Gastroesophageal sphincter (tissue), 4 donors: ENCODE measurements around the gene BACE1. TPM values are rescaled to one million over a fixed set of nuclear protein-coding genes. Genes with fewer than 3 reads are reported as not detected.

Source experiments
- ATAC-seq: fragments of 150-250 bp; one replicate; pipeline ENCODE4 v1.9.1; 2016; ENCODE audit warnings: mild to moderate bottlenecking, moderate library complexity
- H3K27ac ChIP-seq, 4 donors: fragments of 200-600 bp; sonication (generic) in 3 of 4; 1 replicate in 3 of 4; 2 replicates in 1 of 4; pipeline ENCODE4 v1.5.1; 2016 to 2019
- H3K27me3 ChIP-seq: fragments of 200-600 bp; sonication (generic); one replicate; pipeline ENCODE4 v1.5.1; 2019
- H3K36me3 ChIP-seq, 2 donors: fragments of 200-600 bp; sonication (generic); one replicate each; pipeline ENCODE4 v1.5.1; 2019; ENCODE audit warnings: control low read depth in 1 of 2
- H3K4me1 ChIP-seq, 3 donors: fragments of 200-600 bp; sonication (generic); 1 replicate in 2 of 3; 2 replicates in 1 of 3; pipeline ENCODE4 v1.5.1; 2016 to 2019; ENCODE audit warnings: control low read depth in 2 of 3
- H3K4me3 ChIP-seq, 2 donors: fragments of 200-600 bp; sonication (generic); one replicate each; pipeline ENCODE4 v1.5.1; 2019; ENCODE audit warnings: mild to moderate bottlenecking in 1 of 2, moderate library complexity in 1 of 2
- H3K9me3 ChIP-seq, 3 donors: fragments of 200-600 bp; sonication (generic); one replicate each; pipeline ENCODE4 v1.5.1; 2017 to 2019; ENCODE audit warnings: control low read depth in 2 of 3
- EP300 ChIP-seq: sonication (generic); formaldehyde crosslinking; IDR thresholded peaks from one replicate; pipeline ENCODE4 v1.6.1; 2017; ENCODE audit warnings: antibody characterized with exemption, mild to moderate bottlenecking
- POLR2A ChIP-seq, 2 donors: fragments of 450-650 bp; IDR thresholded peaks; one replicate each; pipeline ENCODE4 v1.6.1; 2017; ENCODE audit warnings: antibody characterized with exemption in 2 of 2, mild to moderate bottlenecking in 2 of 2, moderate library complexity in 1 of 2
- POLR2AphosphoS5 ChIP-seq: sonication (generic); formaldehyde crosslinking; IDR thresholded peaks from one replicate; pipeline ENCODE4 v1.6.1; 2017; ENCODE audit warnings: antibody characterized with exemption
- WGBS, 2 donors: methylation state at CpG; one replicate each; pipeline ENCODE4 v1.1.5; 2018; ENCODE audit warnings: low coverage in 1 of 2; 5-methylcytosine and 5-hydroxymethylcytosine counted together
- total RNA-seq, 4 donors: library from RNA; depleted of rRNA; stranded (reverse); fragments of >200 nt; gene quantifications; one replicate each; pipeline ENCODE4 v1.1.0, GENCODE V29; 2016
- TF ChIP-seq, protein P1 (sequence below), 4 experiments: fragments of 200-600 bp in 2 of 4; fragments of 450-650 bp in 2 of 4; sonication (generic) in 1 of 4; IDR thresholded peaks; one replicate each; pipeline ENCODE4 v1.5.1; 2017 to 2019; ENCODE audit warnings: antibody characterized with exemption in 4 of 4, mild to moderate bottlenecking in 2 of 4, moderate library complexity in 2 of 4

Gene BACE1
- total RNA-seq, 4 donors from 2014 or later: 19.2 to 45.4 (median 22.2) TPM

GRCh38 chr11:117345039-117345438 lies 29.0 kb upstream of the BACE1 start:
- Histone ChIP-seq H3K27ac (no peak overlapping the region), H3K9me3 (no peaks in the 10 kb centered on the region), H3K36me3 (peaks cover 0 to 91% of the 10 kb centered on the region in 2 donors), H3K27me3 (no peaks in the 10 kb centered on the region), H3K4me3 (no peak overlapping the region), H3K4me1 (no peaks in the 10 kb centered on the region)
- ATAC-seq: no peak
- WGBS, 2 donors: 81 to 94% methylated on average over 2 of the region's 2 CpGs
- TF ChIP-seq POLR2A (IDR thresholded peaks at IDR 0.05): no peak
- TF ChIP-seq, protein P1, sequence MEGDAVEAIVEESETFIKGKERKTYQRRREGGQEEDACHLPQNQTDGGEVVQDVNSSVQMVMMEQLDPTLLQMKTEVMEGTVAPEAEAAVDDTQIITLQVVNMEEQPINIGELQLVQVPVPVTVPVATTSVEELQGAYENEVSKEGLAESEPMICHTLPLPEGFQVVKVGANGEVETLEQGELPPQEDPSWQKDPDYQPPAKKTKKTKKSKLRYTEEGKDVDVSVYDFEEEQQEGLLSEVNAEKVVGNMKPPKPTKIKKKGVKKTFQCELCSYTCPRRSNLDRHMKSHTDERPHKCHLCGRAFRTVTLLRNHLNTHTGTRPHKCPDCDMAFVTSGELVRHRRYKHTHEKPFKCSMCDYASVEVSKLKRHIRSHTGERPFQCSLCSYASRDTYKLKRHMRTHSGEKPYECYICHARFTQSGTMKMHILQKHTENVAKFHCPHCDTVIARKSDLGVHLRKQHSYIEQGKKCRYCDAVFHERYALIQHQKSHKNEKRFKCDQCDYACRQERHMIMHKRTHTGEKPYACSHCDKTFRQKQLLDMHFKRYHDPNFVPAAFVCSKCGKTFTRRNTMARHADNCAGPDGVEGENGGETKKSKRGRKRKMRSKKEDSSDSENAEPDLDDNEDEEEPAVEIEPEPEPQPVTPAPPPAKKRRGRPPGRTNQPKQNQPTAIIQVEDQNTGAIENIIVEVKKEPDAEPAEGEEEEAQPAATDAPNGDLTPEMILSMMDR (IDR thresholded peaks at IDR 0.05): no peak
- TF ChIP-seq POLR2AphosphoS5: no peak
- no peak for TF ChIP-seq EP300

GRCh38 chr11:117337076-117337475 lies 21.0 kb upstream of the BACE1 start:
- Histone ChIP-seq H3K27me3 (no peaks in the 10 kb centered on the region), H3K9me3 (no peaks in the 10 kb centered on the region), H3K4me3 (no peak overlapping the region), H3K4me1 (no peaks in the 10 kb centered on the region), H3K36me3 (peaks cover 0 to 78% of the 10 kb centered on the region in 2 donors), H3K27ac (no peak overlapping the region)
- WGBS, 2 donors: 98 to 100% methylated on average over 1 to 4 of the region's 4 CpGs
- TF ChIP-seq, protein P1 (IDR thresholded peaks at IDR 0.05): no peak
- no peak for TF ChIP-seq POLR2AphosphoS5
- TF ChIP-seq EP300: no peak
- TF ChIP-seq POLR2A (IDR thresholded peaks at IDR 0.05): no peak
- ATAC-seq: no peak

- H3K36me3 ChIP-seq: peaks cover 0 to 61% of the 10 kb centered on the region in 2 donors
- ATAC-seq: no peak
These were observed 19.3 kb upstream of the BACE1 start for GRCh38 chr11:117335399-117335798.

GRCh38 chr11:117334896-117335295 lies 18.8 kb upstream of the BACE1 start:
- Histone ChIP-seq H3K27me3 (no peaks in the 10 kb centered on the region), H3K4me3 (no peak overlapping the region), H3K9me3 (no peaks in the 10 kb centered on the region), H3K36me3 (peaks cover 0 to 56% of the 10 kb centered on the region in 2 donors), H3K4me1 (peaks cover 0 to 7% (median 0%) of the 10 kb centered on the region in 3 donors), H3K27ac (no peak overlapping the region)
- WGBS, 2 donors: 83 to 95% methylated on average over 3 to 5 of the region's 6 CpGs
- TF ChIP-seq, protein P1 (IDR thresholded peaks at IDR 0.05): no peak
- TF ChIP-seq POLR2A (IDR thresholded peaks at IDR 0.05) (no peak), EP300 (no peak), POLR2AphosphoS5 (no peak)
- no peak for ATAC-seq

More at GRCh38 chr11:117335399-117335798, 19.3 kb upstream of the BACE1 start:
- TF ChIP-seq EP300 (no peak), POLR2AphosphoS5 (no peak), POLR2A (IDR thresholded peaks at IDR 0.05) (no peak)
- TF ChIP-seq, protein P1 (IDR thresholded peaks at IDR 0.05): no peak
- Histone ChIP-seq H3K4me3 (no peak overlapping the region), H3K4me1 (peaks cover 0 to 2% (median 0%) of the 10 kb centered on the region in 3 donors), H3K9me3 (no peaks in the 10 kb centered on the region), H3K27me3 (no peaks in the 10 kb centered on the region), H3K27ac (no peak overlapping the region)
- 89 to 95% methylated on average over 4 to 5 of the region's 5 CpGs for WGBS, 2 donors

GRCh38 chr11:117333917-117334316 lies 17.9 kb upstream of the BACE1 start:
- no peaks in the 10 kb centered on the region for H3K9me3 ChIP-seq
- peaks cover 0 to 16% (median 6%) of the 10 kb centered on the region in 3 donors for H3K4me1 ChIP-seq
- 72 to 78% methylated on average over 9 of the region's 9 CpGs for WGBS, 2 donors
- no peak overlapping the region for H3K4me3 ChIP-seq
- H3K36me3 ChIP-seq: peaks cover 0 to 46% of the 10 kb centered on the region in 2 donors
- no peak overlapping the region for H3K27ac ChIP-seq
- no peak for ATAC-seq
- TF ChIP-seq POLR2AphosphoS5: no peak
- TF ChIP-seq, protein P1 (IDR thresholded peaks at IDR 0.05): no peak
- TF ChIP-seq POLR2A (IDR thresholded peaks at IDR 0.05): no peak
- no peak for TF ChIP-seq EP300
- no peaks in the 10 kb centered on the region for H3K27me3 ChIP-seq
